Frontal cortex (tissue), 4 donors: ENCODE measurements around the gene TAAR1. TPM values are rescaled to one million over a fixed set of nuclear protein-coding genes. Genes with fewer than 3 reads are reported as not detected.
A peak's percentile ranks its signal among the peaks of the same experiment; 100 is the strongest.
"Not testable (repeated sequence)": the region's sequence is repeated elsewhere in the genome, so short reads cannot be mapped to it uniquely, and the experiment has no call there.

Source experiments
- DNase-seq, 2 donors: peaks; one replicate each; pipeline ENCODE4 v3.0.0; 2012; ENCODE audit warnings: low spot score in 2 of 2
- FAIRE-seq: peaks from 2 replicates; lab custom pipeline; 2012; peaks lifted over from hg19 to GRCh38; lab: Jason Lieb, UNC
- total RNA-seq: library from RNA; depleted of rRNA; stranded (reverse); fragments of >200 nt; gene quantifications from one replicate; pipeline ENCODE4 v1.2.3, GENCODE V29; 2014
- donor health status: control.
- donor health status: control.
- donor health status: control.

The TAAR1 gene
- total RNA-seq, result not detected

GRCh38 chr6:132659082-132659481 lies at the start of gene TAAR1:
TSS of gene TAAR1 (minus strand) at chr6:132659182. CDS start at chr6:132646003, 13,179 bp downstream.
- DNase-seq (no peak), FAIRE-seq (no peak)

GRCh38 chr6:132708771-132709170 lies 49.8 kb upstream of the TAAR1 start:
- DNase-seq (no peak), FAIRE-seq (no peak)

GRCh38 chr6:132708002-132708401 lies 49.0 kb upstream of the TAAR1 start:
- FAIRE-seq, result no peak
- DNase-seq, result no peak

DNA sequence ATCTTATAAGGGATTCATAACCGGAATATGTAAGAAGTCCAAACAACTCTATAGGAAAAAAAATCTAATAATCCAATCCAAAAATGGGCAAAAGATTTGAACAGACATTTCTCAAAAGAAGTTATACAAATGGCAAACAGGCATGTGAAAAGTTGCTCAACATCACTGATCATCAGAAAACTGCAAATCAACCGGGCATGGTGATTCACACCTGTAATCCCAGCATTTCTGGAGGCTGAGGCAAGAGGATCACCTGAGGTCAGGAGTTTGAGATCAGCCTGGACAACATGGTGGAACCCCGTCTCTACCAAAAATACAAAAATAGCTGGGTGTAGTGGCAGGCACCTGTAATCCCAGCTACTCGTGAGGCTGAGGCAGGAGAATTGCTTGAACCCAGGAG lies 47.8 kb upstream of the TAAR1 start:
- not testable (repeated sequence) for FAIRE-seq

GRCh38 chr6:132703936-132704335 lies 45.0 kb upstream of the TAAR1 start:
- FAIRE-seq, result no peak
- no peak for DNase-seq

More for the DNA sequence above, 47.8 kb upstream of the TAAR1 start:
- DNase-seq, result not testable (repeated sequence)

GRCh38 chr6:132698608-132699007 lies 39.6 kb upstream of the TAAR1 start:
- FAIRE-seq, result no peak
- DNase-seq, result no peak

DNA sequence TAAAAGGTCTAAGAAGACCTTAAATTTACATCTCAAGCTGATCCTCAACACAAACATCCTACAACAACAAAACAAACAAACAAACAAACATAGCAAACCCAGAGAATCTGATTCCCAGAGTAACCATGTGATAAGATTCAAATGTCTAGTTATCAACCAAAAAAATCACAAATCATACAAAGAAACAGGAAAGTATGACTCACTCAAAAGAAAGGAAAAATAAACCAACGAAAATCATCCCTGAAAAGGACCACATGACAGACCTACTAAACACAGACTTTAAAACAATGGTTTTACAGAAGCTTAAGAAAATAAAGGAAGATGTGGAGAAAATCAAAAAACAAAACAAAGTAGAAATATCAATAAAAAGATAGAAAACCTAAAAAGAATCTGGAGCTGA lies 36.8 kb upstream of the TAAR1 start:
- FAIRE-seq, result no peak

GRCh38 chr6:132693478-132693877 lies 34.5 kb upstream of the TAAR1 start:
- no peak for FAIRE-seq
- no peak for DNase-seq

More for the DNA sequence above, 36.8 kb upstream of the TAAR1 start:
- no peak for DNase-seq

- DNase-seq (no peak), FAIRE-seq (no peak)
Observed at GRCh38 chr6:132690678-132691077, 31.7 kb upstream of the TAAR1 start.

DNA sequence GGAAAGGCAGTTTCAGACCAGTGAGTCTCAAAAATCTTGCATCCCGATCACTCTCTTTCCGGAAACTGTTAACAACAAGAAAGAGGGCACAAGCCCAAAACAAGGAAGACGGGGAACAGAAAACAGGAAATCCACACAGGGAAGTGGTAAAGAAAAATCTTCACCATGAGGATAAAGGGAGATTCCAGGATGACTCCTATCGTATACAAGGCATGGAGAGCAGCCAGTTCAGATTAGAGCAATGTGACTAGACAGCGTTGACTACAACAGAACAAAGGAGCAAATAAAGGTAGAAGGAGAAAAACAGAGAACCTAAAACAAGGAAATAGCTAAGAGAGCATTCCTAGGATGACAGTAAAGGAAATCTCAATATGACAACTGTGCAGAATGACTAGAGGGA lies 28.3 kb upstream of the TAAR1 start:
- no peak for DNase-seq
- no peak for FAIRE-seq

- no peak for DNase-seq
- no peak for FAIRE-seq
Observed at GRCh38 chr6:132686531-132686930, 27.5 kb upstream of the TAAR1 start.

DNA sequence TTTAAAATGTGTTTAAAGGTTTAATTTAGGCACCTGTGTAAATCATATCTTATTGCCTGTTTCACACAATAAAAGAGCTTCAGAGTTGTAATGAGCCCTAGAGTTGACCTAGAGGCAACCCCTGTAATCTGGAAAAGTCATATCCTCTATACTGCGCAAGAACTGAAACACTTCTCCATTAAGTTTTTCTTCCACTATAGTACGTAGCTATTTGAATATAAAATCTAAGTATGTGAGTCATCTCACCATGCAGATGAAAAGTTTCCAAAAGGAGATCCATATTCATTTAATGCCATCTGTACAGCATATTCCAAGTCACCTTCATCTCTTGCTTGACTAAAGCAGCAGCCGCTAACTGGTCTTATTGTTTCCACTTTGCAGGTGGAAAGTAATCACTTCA lies 26.0 kb upstream of the TAAR1 start:
- FAIRE-seq, result no peak
- DNase-seq, result no peak

GRCh38 chr6:132684272-132684671 lies 25.3 kb upstream of the TAAR1 start:
- no peak for FAIRE-seq

GRCh38 chr6:132683543-132683942 lies 24.6 kb upstream of the TAAR1 start:
- FAIRE-seq (no peak), DNase-seq (no peak)

More at GRCh38 chr6:132684272-132684671, 25.3 kb upstream of the TAAR1 start:
- DNase-seq, result no peak

- not testable (repeated sequence) for FAIRE-seq, DNase-seq
Observed at GRCh38 chr6:132679094-132679493, 20.1 kb upstream of the TAAR1 start.

GRCh38 chr6:132675749-132676148 lies 16.8 kb upstream of the TAAR1 start:
- DNase-seq, result no peak
- no peak for FAIRE-seq

GRCh38 chr6:132675002-132675401 lies 16.0 kb upstream of the TAAR1 start:
- no peak for FAIRE-seq
- no peak for DNase-seq

DNA sequence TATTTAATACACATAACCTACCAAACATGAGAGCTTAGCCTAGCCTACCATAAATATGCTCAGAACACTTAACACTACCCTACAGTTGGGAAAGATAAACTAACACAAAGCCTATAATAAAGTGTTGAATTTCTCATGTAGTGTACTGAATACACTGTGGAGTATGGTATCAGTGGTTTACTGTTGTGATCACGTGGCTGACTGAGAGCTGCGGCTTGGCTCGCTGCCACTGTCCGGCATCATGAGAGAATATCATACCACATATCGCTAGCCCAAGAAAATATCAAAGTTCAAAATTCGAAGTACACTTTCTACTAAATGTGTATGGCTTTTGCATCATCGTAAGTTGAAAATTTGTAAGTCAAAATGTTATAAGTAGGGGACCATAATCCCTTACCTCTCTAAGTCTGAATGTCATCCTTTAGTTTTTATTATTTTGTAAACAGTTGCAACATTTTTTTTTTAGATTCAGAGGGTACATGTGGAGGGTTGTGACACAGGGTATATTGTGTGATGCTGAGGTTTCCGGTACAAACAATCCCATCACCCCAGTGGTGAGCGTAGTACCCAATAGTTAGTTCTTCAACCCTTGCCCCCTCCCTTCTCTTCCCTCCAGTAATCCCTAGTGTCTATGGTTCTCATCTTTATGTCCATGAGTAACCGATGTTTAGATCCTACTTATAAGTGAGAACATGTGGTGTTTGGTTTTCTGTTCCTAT lies 14.6 kb upstream of the TAAR1 start:
- FAIRE-seq (no peak), DNase-seq (no peak)

GRCh38 chr6:132671295-132671694 lies 12.3 kb upstream of the TAAR1 start:
- no peak for DNase-seq
- FAIRE-seq, result peak; percentile 42

DNA sequence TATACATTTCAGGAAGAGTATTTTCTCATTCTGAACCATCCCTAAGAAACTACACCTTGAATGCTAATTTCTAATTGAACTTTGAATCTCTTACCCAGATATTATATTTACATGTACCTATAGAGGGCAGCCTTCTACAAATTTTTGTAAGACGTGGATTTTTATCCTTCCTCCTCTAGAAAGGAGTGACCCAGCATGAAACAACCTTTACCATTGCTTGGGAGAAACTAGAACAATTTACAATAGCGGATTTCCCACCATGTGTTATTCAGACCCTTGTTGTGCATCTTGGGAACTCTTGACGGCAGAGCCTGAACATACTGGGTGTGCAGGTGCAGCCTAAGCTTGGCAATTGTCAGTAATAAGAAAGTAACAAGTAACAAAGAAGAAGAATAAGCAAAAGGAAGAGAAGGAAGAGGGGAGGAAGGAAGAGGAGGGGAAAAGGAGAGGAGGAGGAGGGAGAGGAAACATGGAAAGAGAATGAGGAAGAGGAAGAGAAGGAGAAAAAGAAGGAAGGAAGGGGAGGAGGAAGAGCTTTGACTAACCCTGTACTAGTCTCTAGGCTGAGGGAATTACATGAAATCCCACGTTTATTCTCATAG lies 10.8 kb upstream of the TAAR1 start:
- FAIRE-seq (no peak), DNase-seq (peak; percentile 3 to 18)

DNA sequence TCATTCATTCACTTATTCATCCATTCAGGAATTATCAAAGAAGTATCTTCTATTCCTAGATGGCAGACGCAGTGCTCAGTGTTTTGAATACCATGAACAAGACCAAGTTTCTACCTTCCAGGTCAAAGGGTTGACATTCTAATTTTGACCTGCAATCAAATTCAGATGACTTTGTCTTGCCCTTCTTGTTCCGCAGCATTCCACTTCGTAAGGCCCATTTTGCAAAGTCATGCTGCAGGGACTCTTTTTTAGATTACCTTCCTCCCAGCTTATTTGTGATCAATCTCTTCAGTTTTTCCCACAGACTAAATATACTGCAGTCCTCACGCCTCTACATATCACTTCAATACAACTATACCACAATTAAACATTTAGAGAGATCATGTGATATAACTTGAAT lies 7.1 kb upstream of the TAAR1 start:
- DNase-seq, result no peak
- no peak for FAIRE-seq
